GM10266 (cell line): ENCODE data around the gene TTC33.

Experiments used
- DNase-seq: peaks from one replicate; pipeline ENCODE4 v3.0.0; 2012; ENCODE audit errors: extremely low spot score
- TF ChIP-seq, protein P1 (sequence below): IDR thresholded peaks from 2 replicates; pipeline ENCODE4 v1.5.1; 2012; ENCODE audit warnings: mild to moderate bottlenecking, low read depth; ENCODE audit not compliant: control insufficient read depth, insufficient read depth; ENCODE audit errors: missing control alignments

Gene TTC33

DNA sequence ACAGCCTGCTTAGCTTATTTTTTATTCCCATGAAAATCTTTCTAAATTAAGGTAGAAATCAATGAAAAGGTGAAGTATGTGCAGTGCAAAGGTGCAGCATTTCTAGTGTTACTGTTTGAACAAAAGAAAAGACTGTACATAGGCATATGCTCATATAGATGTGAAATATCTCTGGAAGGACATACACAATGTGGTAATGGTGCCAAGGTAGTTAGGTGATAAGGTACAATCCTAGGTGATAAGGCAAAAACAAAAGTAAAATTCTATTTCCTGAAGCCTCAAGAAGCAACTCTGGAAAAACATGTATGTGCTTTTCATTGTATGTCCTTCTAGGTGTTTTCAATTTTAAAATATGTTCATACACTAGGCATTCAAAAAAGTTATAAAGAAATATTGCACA is 215.5 kb downstream of the TTC33 start:
- TF ChIP-seq, protein P1, sequence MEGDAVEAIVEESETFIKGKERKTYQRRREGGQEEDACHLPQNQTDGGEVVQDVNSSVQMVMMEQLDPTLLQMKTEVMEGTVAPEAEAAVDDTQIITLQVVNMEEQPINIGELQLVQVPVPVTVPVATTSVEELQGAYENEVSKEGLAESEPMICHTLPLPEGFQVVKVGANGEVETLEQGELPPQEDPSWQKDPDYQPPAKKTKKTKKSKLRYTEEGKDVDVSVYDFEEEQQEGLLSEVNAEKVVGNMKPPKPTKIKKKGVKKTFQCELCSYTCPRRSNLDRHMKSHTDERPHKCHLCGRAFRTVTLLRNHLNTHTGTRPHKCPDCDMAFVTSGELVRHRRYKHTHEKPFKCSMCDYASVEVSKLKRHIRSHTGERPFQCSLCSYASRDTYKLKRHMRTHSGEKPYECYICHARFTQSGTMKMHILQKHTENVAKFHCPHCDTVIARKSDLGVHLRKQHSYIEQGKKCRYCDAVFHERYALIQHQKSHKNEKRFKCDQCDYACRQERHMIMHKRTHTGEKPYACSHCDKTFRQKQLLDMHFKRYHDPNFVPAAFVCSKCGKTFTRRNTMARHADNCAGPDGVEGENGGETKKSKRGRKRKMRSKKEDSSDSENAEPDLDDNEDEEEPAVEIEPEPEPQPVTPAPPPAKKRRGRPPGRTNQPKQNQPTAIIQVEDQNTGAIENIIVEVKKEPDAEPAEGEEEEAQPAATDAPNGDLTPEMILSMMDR: no peak
- DNase-seq: no peak

DNA sequence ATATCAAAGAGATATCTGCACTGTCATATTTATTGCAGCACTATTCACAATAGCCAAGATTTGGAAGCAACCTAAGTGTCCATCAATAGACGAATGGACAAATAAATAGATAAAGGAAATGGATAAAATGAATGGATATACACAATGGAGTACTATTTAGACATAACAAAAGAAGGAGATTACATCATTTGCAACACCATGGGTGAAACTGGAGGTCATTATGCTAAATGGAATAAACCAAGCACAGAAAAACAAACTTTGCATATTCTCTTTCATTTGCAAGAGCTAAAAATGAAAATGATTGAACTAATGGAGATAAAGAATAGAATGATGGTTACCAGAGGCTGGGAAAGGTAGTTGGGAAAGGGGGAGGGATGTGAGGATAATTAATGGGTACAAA is 231.1 kb downstream of the TTC33 start:
- TF ChIP-seq, protein P1: no peak
- no peak for DNase-seq

DNA sequence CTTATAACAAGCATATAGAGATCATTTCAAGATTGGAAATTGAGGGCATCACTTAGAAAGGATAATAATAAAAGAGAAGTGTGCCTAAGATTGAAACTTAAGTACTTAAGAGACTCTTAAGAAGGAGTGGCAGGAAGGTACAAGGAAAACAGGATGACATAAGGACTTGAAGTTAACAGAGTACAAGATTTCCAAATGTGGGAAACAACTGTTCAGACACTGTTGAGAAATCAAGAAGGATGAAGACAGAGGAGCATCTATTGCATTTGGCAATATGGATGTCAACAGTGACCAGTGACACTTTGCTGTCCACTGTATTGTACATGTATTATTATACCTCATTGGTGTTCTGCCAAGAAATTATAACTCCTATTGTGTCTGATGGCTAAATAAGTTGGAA is 233.8 kb downstream of the TTC33 start:
- TF ChIP-seq, protein P1: no peak
- no peak for DNase-seq

DNA sequence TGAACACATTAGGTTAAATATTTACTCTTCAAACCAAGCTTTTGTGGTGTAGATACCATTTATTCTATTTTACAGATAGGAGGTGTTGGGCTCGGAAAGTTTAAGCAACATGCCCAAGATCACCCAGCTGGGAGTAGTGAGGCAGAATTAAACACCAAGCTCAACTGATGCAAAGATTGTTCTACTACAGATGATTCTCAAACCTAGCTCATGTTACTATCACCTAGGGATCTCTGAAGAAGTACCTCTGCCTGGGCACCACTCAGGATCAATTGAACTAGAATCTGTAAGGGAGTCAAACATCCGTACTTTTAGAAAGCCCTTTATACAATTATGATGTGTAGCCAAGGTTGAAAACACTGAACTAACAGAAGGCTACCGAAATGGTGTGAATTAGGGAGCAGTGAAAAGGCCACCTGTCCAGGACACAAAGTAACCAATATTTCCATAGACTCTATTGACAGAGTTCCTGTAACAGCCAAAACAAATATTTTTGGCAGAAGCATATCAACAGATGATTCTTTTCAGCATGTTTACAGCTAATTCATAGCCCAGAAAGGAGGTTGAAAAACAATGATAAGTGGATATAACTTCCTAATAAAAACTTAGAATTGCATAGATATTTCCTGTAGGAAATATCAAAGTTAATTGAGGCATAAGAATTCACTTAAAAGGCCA is 234.5 kb downstream of the TTC33 start:
- DNase-seq: no peak
- TF ChIP-seq, protein P1: no peak

DNA sequence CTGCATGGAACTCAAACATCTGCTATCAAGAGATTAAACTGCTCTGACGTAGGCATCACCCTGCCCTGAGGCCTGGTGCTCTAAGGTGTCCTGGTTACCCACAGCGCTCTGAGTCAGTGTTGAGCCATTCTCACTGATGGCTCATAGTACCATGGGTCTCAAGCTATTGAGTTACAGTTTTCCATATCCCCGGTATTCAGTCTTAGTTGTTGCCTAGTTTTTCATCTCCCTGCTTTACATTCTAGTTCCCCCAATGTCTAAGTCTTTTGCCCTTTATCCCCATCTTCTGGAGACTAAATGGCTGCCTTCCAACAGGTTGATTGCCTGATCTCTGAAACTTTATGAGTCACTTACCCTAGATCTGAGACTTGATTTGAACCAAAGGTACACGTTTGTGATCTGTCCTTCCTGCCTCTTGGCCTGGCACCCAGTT is 237.3 kb downstream of the TTC33 start:
- DNase-seq: no peak
- TF ChIP-seq, protein P1: no peak

DNA sequence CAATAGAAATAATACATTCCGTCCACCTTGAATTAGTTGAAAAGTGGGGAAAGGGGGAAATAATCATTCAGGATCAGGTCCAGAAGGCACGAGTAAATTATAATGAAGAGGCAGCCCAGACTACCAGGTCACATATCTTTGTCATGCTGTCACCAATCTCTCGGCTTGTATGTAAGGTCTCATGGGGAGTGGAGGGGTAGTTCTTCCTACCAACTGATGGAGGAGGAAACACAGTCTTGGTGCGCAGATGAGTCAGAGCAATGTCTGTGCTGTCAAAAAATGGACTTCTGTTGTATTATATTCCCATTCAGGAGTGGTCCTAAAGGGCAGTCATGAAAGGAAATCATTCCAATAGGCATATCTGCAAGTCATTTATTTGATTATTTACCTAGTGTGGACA is 240.3 kb downstream of the TTC33 start:
- DNase-seq: no peak
- TF ChIP-seq, protein P1: no peak

DNA sequence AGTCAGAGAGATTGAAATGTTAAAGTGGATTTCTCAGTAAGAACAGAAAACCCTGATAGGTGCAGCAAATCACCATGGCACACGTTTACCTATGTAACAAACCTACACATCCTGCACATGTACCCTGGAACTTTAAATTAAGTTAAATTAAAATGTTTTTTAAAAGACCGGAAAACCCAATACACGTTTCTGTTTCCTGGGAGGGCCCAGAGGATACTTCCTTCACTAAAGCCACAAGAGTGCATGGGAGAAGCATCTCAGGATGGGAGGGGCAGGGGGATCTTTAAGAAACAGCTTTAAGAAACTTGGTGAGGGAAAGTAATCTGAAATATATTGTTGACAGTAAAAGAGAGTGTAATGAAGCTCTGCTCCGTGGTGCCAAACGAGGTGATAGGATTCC is 240.8 kb downstream of the TTC33 start:
- TF ChIP-seq, protein P1: no peak
- DNase-seq: no peak
